Heart left ventricle (tissue), 16 donors: ENCODE measurements around the gene SOX6. TPM values are rescaled to one million over a fixed set of nuclear protein-coding genes. Genes with fewer than 3 reads are reported as not detected.
A peak's percentile ranks its signal among the peaks of the same experiment; 100 is the strongest.

ENCODE experiments used
- ATAC-seq, 4 donors: fragments of 200-7000 bp; cut with Tn5 transposase; one replicate each; pipeline ENCODE4 v1.9.1; 2020 to 2022; ENCODE audit warnings: moderate library complexity in 4 of 4, mild to moderate bottlenecking in 3 of 4, moderate number of reproducible peaks in 1 of 4
- DNase-seq, 5 donors: peaks; one replicate each; pipeline ENCODE4 v3.0.0-alpha.2; 2020
- H3K27ac ChIP-seq, 12 donors: fragments of 200-600 bp; sonication (generic) in 4 of 12; one replicate each; pipeline versions ENCODE4 v1.5.0 to v1.8.0; 2016 to 2022; ENCODE audit warnings: mild to moderate bottlenecking in 2 of 12
- H3K27me3 ChIP-seq, 9 donors: fragments of 200-600 bp; sonication (generic) in 2 of 9; one replicate each; pipeline versions ENCODE4 v1.5.1 to v1.8.0; 2016 to 2022; ENCODE audit warnings: mild to moderate bottlenecking in 3 of 9
- H3K36me3 ChIP-seq, 9 donors: fragments of 200-600 bp; sonication (generic) in 2 of 9; one replicate each; pipeline versions ENCODE4 v1.5.0 to v1.8.0; 2018 to 2022; ENCODE audit warnings: mild to moderate bottlenecking in 2 of 9
- H3K4me1 ChIP-seq, 12 donors: fragments of 200-600 bp; sonication (generic) in 4 of 12; one replicate each; pipeline versions ENCODE4 v1.5.0 to v1.8.0; 2016 to 2022; ENCODE audit warnings: mild to moderate bottlenecking in 3 of 12
- H3K4me3 ChIP-seq, 12 donors: fragments of 200-600 bp; sonication (generic) in 4 of 12; one replicate each; pipeline versions ENCODE4 v1.5.0 to v1.8.0; 2017 to 2022; ENCODE audit warnings: mild to moderate bottlenecking in 9 of 12, moderate library complexity in 4 of 12
- H3K9me3 ChIP-seq, 12 donors: fragments of 200-600 bp; sonication (generic) in 4 of 12; one replicate each; pipeline versions ENCODE4 v1.5.0 to v1.8.0; 2016 to 2022; ENCODE audit warnings: mild to moderate bottlenecking in 1 of 12
- CTCF ChIP-seq, 12 donors: fragments of 200-600 bp; sonication (generic) in 4 of 12; IDR thresholded peaks; one replicate each; pipeline versions ENCODE4 v1.5.0 to v1.8.0; 2018 to 2022; ENCODE audit warnings: antibody characterized with exemption in 12 of 12, mild to moderate bottlenecking in 5 of 12
- POLR2A ChIP-seq, 2 donors: fragments of 450-650 bp; IDR thresholded peaks; one replicate each; pipeline ENCODE4 v1.6.1; 2017; ENCODE audit warnings: antibody characterized with exemption in 2 of 2, mild to moderate bottlenecking in 2 of 2, moderate library complexity in 2 of 2
- WGBS, 4 donors: extraction: QIAGEN DNeasy Blood & Tissue Kit in 2 of 4; methylation state at CpG; one replicate each; pipeline versions ENCODE4 v1.1.5 to v1.1.7; 2013 to 2018; 5-methylcytosine and 5-hydroxymethylcytosine counted together
- intact Hi-C, 10 donors: fragments of 100-400 bp; cut with DNase I; formaldehyde crosslinking; loops; one replicate each; pipeline versions ENCODE4 v1.11.1 to v1.14.2; 2022
- polyA plus RNA-seq, 2 donors: library from polyadenylated mRNA; stranded (reverse); fragments of 200-250 nt; gene quantifications; one replicate each; pipeline ENCODE4 v1.2.3, GENCODE V29; 2013
- total RNA-seq, 9 donors: library from RNA; depleted of rRNA in 2 of 9; stranded (reverse); fragments of >200 nt in 2 of 9; fragmentation: NEBNext Ultra II Directional in 3 of 9; extraction: Animal tissue kit (Norgen Biotek cat#: 25700) in 3 of 9; gene quantifications; one replicate each; pipeline versions ENCODE4 v1.1.0 to v1.2.4, GENCODE V29; 2016 to 2023
- donor health status: ischemic (EF 13 %, LVEDD 7.1; RV severe dilation, severe dysfunction).
- donor health status: healthy with polysubstance abuse.
- donor health status: DM: no; HTN: yes; CAD: no.
- donor health status: DM: no; HTN: no; CAD: no.
- donor health status: ischemic (EF 25% LVEDD 6.9; RV normal size, moderate dysfunction).
- donor health status: ischemic (EF 25% LVEDD 5.7; RV mildly dilated, moderate dysfunction).
- donor health status: healthy.
- donor health status: DM: yes; HTN: yes; CAD: no.
- donor health status: ischemic (EF 35%, LVEDD 5.7; RV mildly dilated, moderate dysfunction).
- donor health status: nonischemic (EF 11% LVEDD 7.7; RV severe dilation, severe dysfunction).
- donor health status: DM: yes; HTN: yes; CAD: no.
- donor health status: PGD.
- donor health status: ischemic (EF 29% LVEDD 5.4; RV normal size, mild dysfunction).
- donor health status: nonischemic (EF 23%, LVEDD 6.1; RV moderate dilation, normal function).

The SOX6 gene
- total and polyA plus RNA-seq, 11 donors, result 1.5 to 39.6 (median 15.6) TPM

GRCh38 chr11:16052750-16053149 lies 303.6 kb downstream of the SOX6 start:
- Histone ChIP-seq H3K9me3 (peaks cover 0 to 9% (median 0%) of the 10 kb centered on the region in 12 donors), H3K27ac (no peak overlapping the region), H3K27me3 (no peaks in the 10 kb centered on the region), H3K4me1 (peaks cover 0 to 6% (median 0%) of the 10 kb centered on the region in 12 donors), H3K36me3 (peaks cover 0 to 34% (median 0%) of the 10 kb centered on the region in 9 donors), H3K4me3 (no peak overlapping the region)
- 81 to 97% (median 89%) methylated on average over 1 of the region's 1 CpG for WGBS, 4 donors
- intact Hi-C loops, result no loop called here
- ATAC-seq (no peak), DNase-seq (no peak)
- TF ChIP-seq POLR2A (IDR thresholded peaks at IDR 0.05) (no peak), CTCF (IDR thresholded peaks at IDR 0.05) (no peak)

- H3K36me3 ChIP-seq, result peaks cover 0 to 43% (median 0%) of the 10 kb centered on the region in 9 donors
- no peaks in the 10 kb centered on the region for H3K27me3 ChIP-seq
- 76 to 84% (median 78%) methylated on average over 5 of the region's 5 CpGs for WGBS, 4 donors
- intact Hi-C loops, result loop anchor here in 1 of 10 donors (10.0 kb wide), 1 partner anchor 555 kb away; no protein-coding TSS in a partner anchor
- H3K27ac ChIP-seq, result no peak overlapping the region
- ATAC-seq (no peak), DNase-seq (no peak)
- no peak for TF ChIP-seq POLR2A (IDR thresholded peaks at IDR 0.05)
- no peak for TF ChIP-seq CTCF (IDR thresholded peaks at IDR 0.05)
- no peak overlapping the region for H3K4me3 ChIP-seq
- peaks cover 0 to 6% (median 0%) of the 10 kb centered on the region in 12 donors for H3K4me1 ChIP-seq
- peaks cover 0 to 9% (median 0%) of the 10 kb centered on the region in 12 donors for H3K9me3 ChIP-seq
Observed at GRCh38 chr11:16049611-16050010, 306.7 kb downstream of the SOX6 start.

GRCh38 chr11:16047073-16047472 lies 309.3 kb downstream of the SOX6 start:
- ATAC-seq (no peak), DNase-seq (no peak)
- H3K9me3 ChIP-seq, result peaks cover 0 to under 1% (median 0%) of the 10 kb centered on the region in 12 donors
- peaks cover 0 to 6% (median 0%) of the 10 kb centered on the region in 12 donors for H3K4me1 ChIP-seq
- TF ChIP-seq POLR2A (IDR thresholded peaks at IDR 0.05), result no peak
- TF ChIP-seq CTCF (IDR thresholded peaks at IDR 0.05), result no peak
- H3K27me3 ChIP-seq, result no peaks in the 10 kb centered on the region
- intact Hi-C loops, result loop anchor here in 1 of 10 donors (10.0 kb wide), 1 partner anchor 558 kb away; no protein-coding TSS in a partner anchor
- H3K27ac ChIP-seq, result no peak overlapping the region
- no peak overlapping the region for H3K4me3 ChIP-seq
- WGBS, 4 donors, result 74 to 80% (median 77%) methylated on average over 6 of the region's 6 CpGs
- H3K36me3 ChIP-seq, result peaks cover 0 to 39% (median 0%) of the 10 kb centered on the region in 9 donors

- DNase-seq (peak in 4 of 5 donors; percentile 18 to 55 (median 42)), ATAC-seq (peak; percentile 61 to 91 (median 90))
- H3K4me1 ChIP-seq, result peaks cover 0 to 4% (median 0%) of the 10 kb centered on the region in 12 donors
- H3K4me3 ChIP-seq, result no peak overlapping the region
- 51 to 62% (median 54%) methylated on average over 2 of the region's 2 CpGs for WGBS, 4 donors
- TF ChIP-seq POLR2A (IDR thresholded peaks at IDR 0.05) (no peak), CTCF (IDR thresholded peaks at IDR 0.05) (no peak)
- H3K27ac ChIP-seq, result peak overlapping the region in 3 of 12 donors; percentile 19 to 23 (median 21)
- H3K9me3 ChIP-seq, result no peaks in the 10 kb centered on the region
- H3K36me3 ChIP-seq, result peaks cover 0 to 29% (median 0%) of the 10 kb centered on the region in 9 donors
- intact Hi-C loops, result loop anchor here in 1 of 10 donors (10.0 kb wide), 1 partner anchor 561 kb away; no protein-coding TSS in a partner anchor
- no peaks in the 10 kb centered on the region for H3K27me3 ChIP-seq
Observed at GRCh38 chr11:16043617-16044016, 312.7 kb downstream of the SOX6 start.
